HEK293 (cell line): ENCODE results near the gene NUP62.

ENCODE experiments used
- GLI2 ChIP-seq: fragments of 450-650 bp; formaldehyde crosslinking; IDR thresholded peaks from 2 replicates; pipeline ENCODE4; 2017; ENCODE audit warnings: missing biosample characterization, missing genetic modification characterization, low read depth, borderline replicate concordance
- GLIS2 ChIP-seq: fragments of 450-650 bp; formaldehyde crosslinking; IDR thresholded peaks from 2 replicates; pipeline ENCODE4 v1.5.1; 2016; ENCODE audit warnings: missing biosample characterization, missing genetic modification characterization
- IKZF3 ChIP-seq: fragments of 450-650 bp; IDR thresholded peaks from 2 replicates; pipeline ENCODE4 v1.5.0; 2018; ENCODE audit warnings: missing biosample characterization, mild to moderate bottlenecking, missing genetic modification characterization, moderate library complexity
- KLF17 ChIP-seq: fragments of 450-650 bp; formaldehyde crosslinking; IDR thresholded peaks from 2 replicates; pipeline ENCODE4 v1.5.1; 2016; ENCODE audit warnings: missing biosample characterization, missing genetic modification characterization
- KLF7 ChIP-seq: fragments of 450-650 bp; formaldehyde crosslinking; IDR thresholded peaks from 2 replicates; pipeline ENCODE4 v1.5.1; 2016; ENCODE audit warnings: missing biosample characterization, missing genetic modification characterization, borderline replicate concordance
- KLF8 ChIP-seq: fragments of 450-650 bp; formaldehyde crosslinking; IDR thresholded peaks from 2 replicates; pipeline ENCODE4 v1.5.1; 2016; ENCODE audit warnings: missing biosample characterization, missing genetic modification characterization
- PRDM4 ChIP-seq: fragments of 450-650 bp; formaldehyde crosslinking; IDR thresholded peaks from 2 replicates; pipeline ENCODE4 v1.5.1; 2017; ENCODE audit warnings: missing biosample characterization, missing genetic modification characterization
- ZBTB10 ChIP-seq: fragments of 450-650 bp; formaldehyde crosslinking; IDR thresholded peaks from 2 replicates; pipeline ENCODE4 v1.5.1; 2016; ENCODE audit warnings: missing biosample characterization, missing genetic modification characterization
- ZFHX2 ChIP-seq: fragments of 450-650 bp; formaldehyde crosslinking; conservative IDR thresholded peaks from 2 replicates; pipeline ENCODE4 v1.5.1; 2016; ENCODE audit warnings: missing biosample characterization, missing genetic modification characterization
- ZFP37 ChIP-seq: fragments of 450-650 bp; formaldehyde crosslinking; IDR thresholded peaks from 2 replicates; pipeline ENCODE4 v1.5.1; 2016; ENCODE audit warnings: missing biosample characterization, missing genetic modification characterization
- ZNF214 ChIP-seq: fragments of 450-650 bp; formaldehyde crosslinking; IDR thresholded peaks from 2 replicates; pipeline ENCODE4 v1.5.1; 2017; ENCODE audit warnings: missing biosample characterization, mild to moderate bottlenecking, missing genetic modification characterization, borderline replicate concordance
- ZNF24 ChIP-seq: fragments of 450-650 bp; formaldehyde crosslinking; IDR thresholded peaks from 2 replicates; pipeline ENCODE4 v1.5.1; 2016; ENCODE audit warnings: missing biosample characterization, missing genetic modification characterization
- ZNF266 ChIP-seq: fragments of 450-650 bp; formaldehyde crosslinking; IDR thresholded peaks from 2 replicates; pipeline ENCODE4 v1.5.1; 2016; ENCODE audit warnings: missing biosample characterization, missing genetic modification characterization, low read depth
- ZNF274 ChIP-seq, 2 experiments: fragments of 200-500 bp in 1 of 2; fragments of 450-650 bp in 1 of 2; sonication (Bioruptor generic) in 1 of 2; formaldehyde crosslinking in 1 of 2; IDR thresholded peaks; 2 replicates each; pipeline versions ENCODE4 v1.5.1 to v1.6.1; 2014 to 2016; ENCODE audit warnings: borderline replicate concordance in 1 of 2, inconsistent platforms in 1 of 2, low read length in 1 of 2, missing biosample characterization in 1 of 2, missing genetic modification characterization in 1 of 2
- ZNF350 ChIP-seq: fragments of 450-650 bp; formaldehyde crosslinking; IDR thresholded peaks from 2 replicates; pipeline ENCODE4 v1.5.0; 2017; ENCODE audit warnings: missing biosample characterization, mild to moderate bottlenecking, missing genetic modification characterization
- ZNF354C ChIP-seq: fragments of 450-650 bp; formaldehyde crosslinking; IDR thresholded peaks from 2 replicates; pipeline ENCODE4 v1.5.1; 2016; ENCODE audit warnings: missing biosample characterization, missing genetic modification characterization, low read depth, borderline replicate concordance
- ZNF37A ChIP-seq: fragments of 450-650 bp; IDR thresholded peaks from 2 replicates; pipeline ENCODE4 v1.5.1; 2018; ENCODE audit warnings: missing biosample characterization, missing genetic modification characterization
- ZNF394 ChIP-seq: fragments of 450-650 bp; formaldehyde crosslinking; IDR thresholded peaks from 2 replicates; pipeline ENCODE4 v1.5.1; 2016; ENCODE audit warnings: missing biosample characterization, missing genetic modification characterization, mild to moderate bottlenecking, moderate library complexity, borderline replicate concordance
- ZNF501 ChIP-seq: fragments of 450-650 bp; formaldehyde crosslinking; IDR thresholded peaks from 2 replicates; pipeline ENCODE4 v1.5.1; 2016; ENCODE audit warnings: missing biosample characterization, missing genetic modification characterization
- ZNF580 ChIP-seq: fragments of 450-650 bp; formaldehyde crosslinking; IDR thresholded peaks from 2 replicates; pipeline ENCODE4 v1.5.1; 2016; ENCODE audit warnings: missing biosample characterization, missing genetic modification characterization
- ZNF629 ChIP-seq: fragments of 450-650 bp; formaldehyde crosslinking; IDR thresholded peaks from 2 replicates; pipeline ENCODE4 v1.5.1; 2017; ENCODE audit warnings: missing biosample characterization, missing genetic modification characterization
- ZNF670 ChIP-seq: fragments of 450-650 bp; formaldehyde crosslinking; IDR thresholded peaks from 2 replicates; pipeline ENCODE4 v1.5.1; 2016; ENCODE audit warnings: missing biosample characterization, missing genetic modification characterization, low read depth
- ZNF843 ChIP-seq: fragments of 450-650 bp; formaldehyde crosslinking; IDR thresholded peaks from 2 replicates; pipeline ENCODE4 v1.5.1; 2016; ENCODE audit warnings: missing biosample characterization, missing genetic modification characterization
- ZSCAN30 ChIP-seq: fragments of 450-650 bp; IDR thresholded peaks from 2 replicates; pipeline ENCODE4 v1.5.1; 2018; ENCODE audit warnings: missing biosample characterization, mild to moderate bottlenecking, missing genetic modification characterization, moderate library complexity

Gene NUP62

GRCh38 chr19:49857061-49857837, 72.1 kb downstream of the NUP62 start (continued):
- TF ChIP-seq GLI2 (tag by site-specific recombination) (no peak), ZNF24 (tag by site-specific recombination) (0 out of 2 replicates have a peak, but pooled peaks have one; percentile 17), PRDM4 (no peak), ZFP37 (tag by site-specific recombination) (0 out of 2 replicates have a peak, but pooled peaks have one; percentile 39), ZNF274 (IDR thresholded peaks at IDR 0.05; ENCODE audit: low read length) (no peak), ZNF274 (tag by site-specific recombination; IDR thresholded peaks at IDR 0.05; ENCODE audit: borderline replicate concordance) (no peak), ZBTB10 (tag by site-specific recombination) (no peak), ZNF214 (tag by site-specific recombination) (no peak), ZNF266 (tag by site-specific recombination) (no peak), KLF17 (tag by site-specific recombination) (peak; percentile 49; the same call in 1 of the 2 replicates), GLIS2 (tag by site-specific recombination) (no peak), ZNF350 (tag by site-specific recombination) (no peak), ZNF670 (tag by site-specific recombination) (no peak), ZNF580 (tag by site-specific recombination) (peak; percentile 77), ZFHX2 (peak; percentile 32), ZSCAN30 (tag by site-specific recombination) (peak; percentile 31; the same call in 1 of the 2 replicates), ZNF629 (0 out of 2 replicates have a peak, but pooled peaks have one; percentile 20), IKZF3 (tag by site-specific recombination) (no peak; the same call in 1 of the 2 replicates), KLF7 (tag by site-specific recombination) (peak; percentile 63; the same call in 1 of the 2 replicates), ZNF354C (tag by site-specific recombination) (no peak), KLF8 (peak; percentile 76), ZNF394 (tag by site-specific recombination) (no peak), ZNF843 (tag by site-specific recombination) (0 out of 2 replicates have a peak, but pooled peaks have one; percentile 12), ZNF37A (tag by site-specific recombination) (no peak), ZNF501 (no peak)
